ENCODE measurements around the gene USP12. TPM values are rescaled to one million over a fixed set of nuclear protein-coding genes. Genes with fewer than 3 reads are reported as not detected.
A peak's percentile ranks its signal among the peaks of the same experiment; 100 is the strongest.

Gene USP12
- total and polyA plus RNA-seq, 4 donors: 5.7 to 43.7 (median 11.9) TPM

- no peaks in the 10 kb centered on the region for H3K27me3 ChIP-seq (ENCODE audit: control insufficient read depth in 4 of 4, insufficient read depth in 4 of 4, low read length in 3 of 4)
- no peaks in the 10 kb centered on the region for H3K9me3 ChIP-seq (ENCODE audit: control insufficient read depth in 4 of 4, low read length in 3 of 4)
- no peaks in the 10 kb centered on the region for H3K36me3 ChIP-seq (ENCODE audit: control insufficient read depth in 4 of 4, insufficient read depth in 3 of 4, low read depth in 1 of 4, low read length in 3 of 4)
- no peak for DNase-seq (ENCODE audit: low spot score)
- no peak overlapping the region for H3K9ac ChIP-seq (ENCODE audit: low read depth in 1 of 2, low read length in 2 of 2)
- peaks cover 0 to 5% (median 0%) of the 10 kb centered on the region in 4 donors for H3K4me1 ChIP-seq (ENCODE audit: control insufficient read depth in 4 of 4, insufficient read depth in 4 of 4, low read length in 3 of 4)
- H3K4me3 ChIP-seq (ENCODE audit: low read depth in 1 of 3, low read length in 3 of 3): no peak overlapping the region
- WGBS: 86% methylated on average over 5 of the region's 5 CpGs
- H3K27ac ChIP-seq (ENCODE audit: low read depth in 1 of 2, low read length in 2 of 2): no peak overlapping the region
- TF ChIP-seq RAD21 (IDR thresholded peaks at IDR 0.05) (no peak), TAF1 (conservative IDR thresholded peaks at IDR 0.05) (no peak), MAX (IDR thresholded peaks at IDR 0.05) (no peak), FOXA1 (IDR thresholded peaks at IDR 0.05) (no peak), NR2F2 (IDR thresholded peaks at IDR 0.05) (no peak), YY1 (IDR thresholded peaks at IDR 0.05) (no peak), SP1 (IDR thresholded peaks at IDR 0.05) (no peak), RXRA (IDR thresholded peaks at IDR 0.05) (no peak), ATF3 (IDR thresholded peaks at IDR 0.05) (no peak), JUND (IDR thresholded peaks at IDR 0.05) (no peak), EGR1 (IDR thresholded peaks at IDR 0.05; ENCODE audit: low read depth in 2 of 2) (no peak), HNF4G (IDR thresholded peaks at IDR 0.05) (no peak)
Observed at GRCh38 chr13:27037571-27037970, 134.0 kb downstream of the USP12 start.

- Histone ChIP-seq H3K27ac (ENCODE audit: low read depth in 1 of 2, low read length in 2 of 2) (no peak overlapping the region), H3K9ac (ENCODE audit: low read depth in 1 of 2, low read length in 2 of 2) (no peak overlapping the region), H3K4me1 (ENCODE audit: control insufficient read depth in 4 of 4, insufficient read depth in 4 of 4, low read length in 3 of 4) (peaks cover 0 to 5% (median 0%) of the 10 kb centered on the region in 4 donors), H3K9me3 (ENCODE audit: control insufficient read depth in 4 of 4, low read length in 3 of 4) (no peaks in the 10 kb centered on the region), H3K27me3 (ENCODE audit: control insufficient read depth in 4 of 4, insufficient read depth in 4 of 4, low read length in 3 of 4) (no peaks in the 10 kb centered on the region), H3K36me3 (ENCODE audit: control insufficient read depth in 4 of 4, insufficient read depth in 3 of 4, low read depth in 1 of 4, low read length in 3 of 4) (no peaks in the 10 kb centered on the region), H3K4me3 (ENCODE audit: low read depth in 1 of 3, low read length in 3 of 3) (no peak overlapping the region)
- no peak for DNase-seq (ENCODE audit: low spot score)
- TF ChIP-seq FOXA2 (IDR thresholded peaks at IDR 0.05) (no peak), SP1 (IDR thresholded peaks at IDR 0.05) (no peak), TAF1 (conservative IDR thresholded peaks at IDR 0.05) (no peak), MAX (IDR thresholded peaks at IDR 0.05) (no peak)
- WGBS: 79% methylated on average over 4 of the region's 4 CpGs
Observed at GRCh38 chr13:27037171-27037570, 134.4 kb downstream of the USP12 start.

- Histone ChIP-seq H3K9me3 (ENCODE audit: control insufficient read depth in 4 of 4, low read length in 3 of 4) (no peaks in the 10 kb centered on the region), H3K36me3 (ENCODE audit: control insufficient read depth in 4 of 4, insufficient read depth in 3 of 4, low read depth in 1 of 4, low read length in 3 of 4) (no peaks in the 10 kb centered on the region), H3K4me3 (ENCODE audit: low read depth in 1 of 3, low read length in 3 of 3) (no peak overlapping the region), H3K9ac (ENCODE audit: low read depth in 1 of 2, low read length in 2 of 2) (no peak overlapping the region), H3K27ac (ENCODE audit: low read depth in 1 of 2, low read length in 2 of 2) (no peak overlapping the region), H3K27me3 (ENCODE audit: control insufficient read depth in 4 of 4, insufficient read depth in 4 of 4, low read length in 3 of 4) (no peaks in the 10 kb centered on the region), H3K4me1 (ENCODE audit: control insufficient read depth in 4 of 4, insufficient read depth in 4 of 4, low read length in 3 of 4) (peaks cover 0 to 5% (median 0%) of the 10 kb centered on the region in 4 donors)
- TF ChIP-seq GABPA (IDR thresholded peaks at IDR 0.05 in 1 of 2, conservative IDR thresholded peaks at IDR 0.05 in 1 of 2) (no peak), NR2F2 (IDR thresholded peaks at IDR 0.05) (peak; percentile 60)
- 84% methylated on average over 8 of the region's 8 CpGs for WGBS
- no peak for DNase-seq (ENCODE audit: low spot score)
Observed at GRCh38 chr13:27036236-27036981, 135.2 kb downstream of the USP12 start.

GRCh38 chr13:27035892-27036235, 135.7 kb downstream of the USP12 start:
- Histone ChIP-seq H3K9ac (ENCODE audit: low read depth in 1 of 2, low read length in 2 of 2) (no peak overlapping the region), H3K4me3 (ENCODE audit: low read depth in 1 of 3, low read length in 3 of 3) (no peak overlapping the region), H3K27ac (ENCODE audit: low read depth in 1 of 2, low read length in 2 of 2) (no peak overlapping the region), H3K27me3 (ENCODE audit: control insufficient read depth in 4 of 4, insufficient read depth in 4 of 4, low read length in 3 of 4) (no peaks in the 10 kb centered on the region), H3K36me3 (ENCODE audit: control insufficient read depth in 4 of 4, insufficient read depth in 3 of 4, low read depth in 1 of 4, low read length in 3 of 4) (no peaks in the 10 kb centered on the region), H3K4me1 (ENCODE audit: control insufficient read depth in 4 of 4, insufficient read depth in 4 of 4, low read length in 3 of 4) (peaks cover 0 to 5% (median 0%) of the 10 kb centered on the region in 4 donors), H3K9me3 (ENCODE audit: control insufficient read depth in 4 of 4, low read length in 3 of 4) (no peaks in the 10 kb centered on the region)
- no peak for DNase-seq (ENCODE audit: low spot score)
- TF ChIP-seq HNF4A (conservative IDR thresholded peaks at IDR 0.05) (no peak), JUND (IDR thresholded peaks at IDR 0.05) (no peak), ATF3 (IDR thresholded peaks at IDR 0.05) (no peak), ZBTB33 (IDR thresholded peaks at IDR 0.05) (no peak), FOXA1 (IDR thresholded peaks at IDR 0.05) (no peak), TAF1 (conservative IDR thresholded peaks at IDR 0.05) (no peak), NR2F2 (IDR thresholded peaks at IDR 0.05) (no peak), GABPA (IDR thresholded peaks at IDR 0.05 in 1 of 2, conservative IDR thresholded peaks at IDR 0.05 in 1 of 2) (no peak)
- 95% methylated on average over 11 of the region's 11 CpGs for WGBS

All from liver (tissue), 9 donors.